Measurements from ENCODE around the gene FRA10AC1.

GRCh38 chr10:93672022-93672678, 30.2 kb downstream of the FRA10AC1 start:
- TF ChIP-seq, protein P1, sequence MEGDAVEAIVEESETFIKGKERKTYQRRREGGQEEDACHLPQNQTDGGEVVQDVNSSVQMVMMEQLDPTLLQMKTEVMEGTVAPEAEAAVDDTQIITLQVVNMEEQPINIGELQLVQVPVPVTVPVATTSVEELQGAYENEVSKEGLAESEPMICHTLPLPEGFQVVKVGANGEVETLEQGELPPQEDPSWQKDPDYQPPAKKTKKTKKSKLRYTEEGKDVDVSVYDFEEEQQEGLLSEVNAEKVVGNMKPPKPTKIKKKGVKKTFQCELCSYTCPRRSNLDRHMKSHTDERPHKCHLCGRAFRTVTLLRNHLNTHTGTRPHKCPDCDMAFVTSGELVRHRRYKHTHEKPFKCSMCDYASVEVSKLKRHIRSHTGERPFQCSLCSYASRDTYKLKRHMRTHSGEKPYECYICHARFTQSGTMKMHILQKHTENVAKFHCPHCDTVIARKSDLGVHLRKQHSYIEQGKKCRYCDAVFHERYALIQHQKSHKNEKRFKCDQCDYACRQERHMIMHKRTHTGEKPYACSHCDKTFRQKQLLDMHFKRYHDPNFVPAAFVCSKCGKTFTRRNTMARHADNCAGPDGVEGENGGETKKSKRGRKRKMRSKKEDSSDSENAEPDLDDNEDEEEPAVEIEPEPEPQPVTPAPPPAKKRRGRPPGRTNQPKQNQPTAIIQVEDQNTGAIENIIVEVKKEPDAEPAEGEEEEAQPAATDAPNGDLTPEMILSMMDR (IDR thresholded peaks at IDR 0.05), result no peak
- no peak for TF ChIP-seq EZH2 (IDR thresholded peaks at IDR 0.05; ENCODE audit: borderline replicate concordance, insufficient read depth, low read depth, low read length, poor library complexity, severe bottlenecking)
